Embryonic facial prominence (tissue), 1 donor: ENCODE measurements around the gene NINJ2.
A peak's percentile ranks its signal among the peaks of the same experiment; 100 is the strongest.

ENCODE experiments used
- DNase-seq: peaks from one replicate; pipeline ENCODE4 v3.0.0-alpha.2; 2016; ENCODE audit errors: extremely low spot score

The NINJ2 gene

DNA sequence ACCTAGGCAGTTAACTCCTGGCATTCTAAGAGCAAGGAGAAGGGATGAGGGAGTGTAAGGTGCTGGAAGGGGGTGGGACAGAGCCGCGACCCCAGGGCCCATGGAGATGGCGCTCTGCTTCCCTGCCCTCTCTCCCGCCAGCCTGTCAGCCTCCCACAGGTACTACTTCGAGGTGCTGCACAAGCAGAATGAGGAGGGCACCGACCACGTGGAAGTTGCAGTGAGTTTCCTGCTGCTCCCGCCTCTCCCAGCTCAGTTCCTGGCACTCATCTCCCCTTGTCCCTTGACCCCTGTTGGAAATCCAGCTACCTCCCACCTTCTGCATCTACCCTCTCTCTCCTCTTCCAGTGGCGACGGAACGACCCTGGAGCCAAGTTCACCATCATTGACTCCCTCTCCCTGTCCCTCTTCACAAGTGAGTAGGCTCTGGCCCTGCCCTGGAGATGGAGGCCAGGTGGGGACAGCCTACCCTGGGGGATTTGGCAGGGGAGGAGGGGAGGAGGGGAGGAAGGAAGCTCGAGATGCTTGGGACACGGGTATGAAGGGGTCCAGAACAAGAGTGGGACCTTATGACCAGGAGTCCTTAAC is 115.3 kb downstream of the NINJ2 start:
- DNase-seq, result no peak

- DNase-seq, result no peak
Measured at GRCh38 chr12:546920-547845, 116.1 kb downstream of the NINJ2 start.

GRCh38 chr12:546265-546919 is 116.9 kb downstream of the NINJ2 start:
- no peak for DNase-seq

DNA sequence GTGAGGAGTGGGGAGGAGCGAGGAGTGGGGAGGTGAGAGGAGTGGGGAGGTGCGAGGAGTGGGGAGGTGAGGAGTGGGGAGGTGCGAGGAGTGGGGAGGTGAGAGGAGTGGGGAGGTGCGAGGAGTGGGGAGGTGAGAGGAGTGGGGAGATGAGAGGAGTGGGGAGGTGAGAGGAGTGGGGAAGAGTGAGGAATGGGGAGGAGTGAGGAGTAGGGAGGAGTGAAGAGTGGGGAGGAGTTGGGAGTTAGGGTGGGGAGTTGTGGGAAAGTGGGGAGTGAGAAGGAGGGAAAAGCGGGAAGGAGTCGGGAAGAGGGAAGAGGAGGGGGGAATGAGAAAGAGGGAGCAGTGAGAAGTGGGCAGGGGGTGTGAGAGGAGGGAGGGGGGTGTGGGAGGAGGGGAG is 117.4 kb downstream of the NINJ2 start:
- no peak for DNase-seq

GRCh38 chr12:544941-545635 is 118.2 kb downstream of the NINJ2 start:
- no peak for DNase-seq

DNA sequence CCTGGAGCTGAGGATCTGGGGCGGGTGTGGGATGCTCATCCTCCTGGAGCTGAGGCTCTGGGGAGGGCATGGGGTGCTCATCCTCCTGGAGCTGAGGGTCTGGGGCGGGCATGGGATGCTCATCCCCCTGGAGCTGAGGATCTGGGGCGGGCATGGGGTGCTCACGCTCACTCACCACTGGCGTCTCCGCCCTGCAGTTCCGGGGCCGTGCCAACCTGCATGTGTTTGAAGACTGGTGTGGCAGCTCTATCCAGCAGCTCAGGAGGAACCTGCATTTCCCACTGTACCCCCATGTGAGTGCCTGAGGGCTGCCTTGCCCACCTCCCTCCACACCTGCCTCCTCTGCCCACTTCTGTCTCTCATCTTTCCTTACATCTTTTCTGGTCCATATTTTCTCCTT is 119.1 kb downstream of the NINJ2 start:
- DNase-seq, result no peak

- DNase-seq, result no peak
Measured at GRCh38 chr12:543114-543451, 120.2 kb downstream of the NINJ2 start.

DNA sequence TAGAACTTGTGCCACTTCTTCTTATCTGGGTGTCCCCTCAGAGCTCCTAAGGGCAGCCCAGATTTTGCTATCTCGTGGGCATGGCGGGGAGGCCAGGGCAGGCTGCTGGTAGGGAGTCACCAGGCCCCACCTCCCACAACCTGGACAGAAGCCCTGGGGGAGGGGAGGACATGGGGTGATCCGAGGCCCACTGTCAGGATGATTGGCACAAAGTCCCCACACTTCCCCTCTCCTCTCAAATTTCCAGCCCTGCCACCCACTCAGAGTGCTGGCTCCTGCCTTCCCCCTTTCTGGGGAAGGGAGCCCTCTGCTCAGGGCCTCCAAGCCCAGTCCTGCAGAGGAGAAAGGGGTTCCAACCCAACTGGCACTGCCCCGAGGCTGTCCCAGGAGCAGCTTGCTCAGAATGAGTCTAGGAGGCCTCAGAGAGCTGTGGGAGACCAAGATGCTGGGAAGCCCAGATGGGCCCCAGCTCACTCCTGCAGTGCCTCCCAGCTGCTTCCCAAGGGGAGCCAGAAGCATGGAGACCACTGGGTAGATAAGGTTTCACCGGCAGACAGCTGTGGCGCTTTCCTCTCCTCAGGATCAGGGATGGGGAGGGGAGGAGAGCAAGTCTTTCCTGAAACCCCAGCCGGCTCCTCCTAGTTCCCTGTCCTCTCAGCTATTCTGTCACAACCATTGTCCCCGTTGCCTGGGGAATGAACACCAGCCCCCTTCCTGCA is 120.7 kb downstream of the NINJ2 start:
- DNase-seq, result peak; percentile 25

GRCh38 chr12:541676-542324 is 121.4 kb downstream of the NINJ2 start:
- no peak for DNase-seq

DNA sequence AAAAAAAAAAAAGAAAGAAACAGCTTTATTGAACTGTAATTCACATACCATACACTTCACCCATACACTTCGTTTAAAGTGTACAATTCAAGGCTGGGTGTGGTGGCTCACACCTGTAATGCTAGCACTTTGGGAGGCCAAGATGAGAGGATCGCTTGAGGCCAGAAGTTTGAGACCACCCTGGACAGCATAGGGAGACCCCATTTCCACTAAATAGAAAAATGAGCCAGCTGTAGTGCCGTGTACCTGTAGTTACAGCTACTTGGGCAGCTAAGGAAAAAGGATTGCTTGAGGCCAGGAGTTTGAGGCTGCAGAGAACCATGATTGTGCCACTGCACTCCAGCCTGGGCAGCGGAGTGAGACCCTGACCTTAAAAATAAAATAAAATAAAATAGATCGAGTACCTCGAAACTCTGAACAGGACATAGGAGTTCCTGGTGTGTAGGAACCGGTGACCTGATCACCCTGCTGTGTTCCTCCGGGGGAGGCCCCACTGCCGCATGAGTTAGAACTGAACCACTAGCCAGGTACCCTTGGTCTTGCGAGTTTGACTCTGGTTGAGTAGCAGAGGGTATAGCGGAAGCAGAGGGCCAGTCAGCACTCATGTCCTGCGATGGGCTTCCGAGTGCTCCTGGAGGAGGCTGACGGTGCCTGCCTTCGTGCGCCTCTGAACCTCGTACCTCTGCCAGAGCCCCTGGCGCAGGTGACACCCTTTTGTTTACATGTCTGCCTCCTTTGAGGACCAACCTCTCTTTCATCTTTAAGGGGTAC is 123.5 kb downstream of the NINJ2 start:
- no peak for DNase-seq

GRCh38 chr12:538731-539539 is 124.3 kb downstream of the NINJ2 start:
- no peak for DNase-seq

DNA sequence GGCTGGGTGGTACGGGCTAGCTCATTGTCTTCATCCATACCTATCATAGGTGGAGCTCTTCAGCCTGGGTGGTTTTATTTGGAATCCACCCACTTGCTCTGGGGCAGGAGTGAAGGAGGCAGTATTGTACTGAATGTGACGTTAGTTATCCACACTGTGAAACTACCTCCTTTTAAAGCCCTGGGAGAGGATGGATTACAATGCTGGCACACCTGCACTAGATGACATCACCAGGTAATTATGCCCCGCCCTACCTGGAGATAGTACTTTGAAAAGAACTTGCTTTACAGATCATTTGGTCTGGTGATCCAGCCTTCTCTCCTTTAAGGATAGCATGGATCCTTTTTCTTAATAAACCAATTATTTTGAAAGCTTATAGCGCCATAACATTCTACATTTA is 125.5 kb downstream of the NINJ2 start:
- no peak for DNase-seq

DNA sequence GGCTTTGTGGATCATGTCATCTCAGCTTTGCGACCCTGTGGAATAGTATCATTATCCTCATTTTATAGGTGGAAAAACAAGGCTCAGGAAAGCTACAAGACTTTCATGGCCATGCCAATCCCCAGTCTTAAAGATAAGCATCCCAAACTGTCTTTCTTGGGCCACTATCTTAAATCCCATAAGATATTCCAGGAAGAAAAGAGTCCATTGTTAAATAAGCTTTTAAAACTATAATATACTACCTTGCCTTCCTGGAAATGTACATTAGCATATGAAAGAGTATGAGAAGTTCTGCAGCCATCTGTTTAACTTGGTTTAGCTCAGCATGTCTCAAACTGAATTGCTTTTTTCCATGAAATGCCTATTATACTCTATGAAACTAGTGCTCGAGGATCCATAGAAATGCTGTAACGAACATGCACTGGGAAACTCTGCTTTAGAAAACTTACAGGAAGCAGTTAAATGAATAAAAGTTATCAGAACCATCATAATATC is 126.4 kb downstream of the NINJ2 start:
- DNase-seq, result no peak

DNA sequence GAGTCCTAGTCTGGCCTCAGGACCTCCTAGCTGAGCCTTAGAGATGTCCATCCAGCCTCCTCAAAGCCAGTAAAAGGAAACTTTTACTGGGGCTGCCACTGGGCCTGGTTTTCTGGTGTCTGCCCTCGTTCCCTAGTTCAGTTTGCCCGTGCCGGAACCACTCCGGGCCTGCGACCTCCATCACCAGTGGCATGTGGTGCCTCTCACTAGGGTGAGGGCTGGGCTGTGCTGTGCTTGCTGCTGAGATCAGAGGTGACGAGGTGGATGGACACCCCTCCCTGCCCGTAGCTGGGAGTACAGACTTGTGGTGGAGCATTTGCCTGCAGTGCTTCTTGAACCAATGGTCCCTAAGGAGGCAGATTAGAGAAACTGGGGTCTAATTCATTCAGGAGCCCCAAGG is 127.8 kb downstream of the NINJ2 start:
- no peak for DNase-seq

- DNase-seq, result no peak
Measured at GRCh38 chr12:534216-534615, 129.0 kb downstream of the NINJ2 start.

GRCh38 chr12:533718-534117 is 129.5 kb downstream of the NINJ2 start:
- no peak for DNase-seq

DNA sequence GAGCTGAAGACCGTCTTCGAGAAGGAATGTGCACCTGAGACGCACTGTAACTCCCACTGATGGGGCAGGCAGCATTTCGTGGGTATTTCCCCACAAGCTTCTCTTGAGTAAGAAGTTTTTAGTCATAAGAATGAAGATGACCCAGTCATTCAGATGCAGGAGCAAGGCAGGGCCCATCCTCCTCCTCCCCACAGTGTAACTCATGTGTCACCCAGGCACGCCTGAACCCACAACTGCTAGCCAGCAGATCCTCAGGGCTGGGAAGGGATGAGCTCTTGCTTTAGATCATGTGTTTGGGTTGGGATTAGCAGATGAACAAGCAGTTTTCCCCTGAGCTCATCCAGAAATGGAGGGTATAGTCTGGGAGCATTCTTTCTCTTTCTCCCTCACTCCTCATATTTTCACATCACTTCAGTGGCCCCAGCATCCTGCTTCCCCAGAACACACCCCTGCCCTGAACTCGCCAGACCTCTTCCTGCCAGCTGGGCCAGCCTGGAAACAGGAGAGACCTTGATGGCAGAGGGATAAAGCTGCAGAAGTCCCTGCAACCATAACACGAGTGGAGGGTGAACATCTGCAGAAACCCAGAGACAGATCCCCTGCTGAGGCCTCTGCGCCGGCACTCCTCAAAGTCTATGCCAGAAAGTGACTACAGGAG is 130.2 kb downstream of the NINJ2 start:
- DNase-seq, result no peak

GRCh38 chr12:531951-532585 is 131.2 kb downstream of the NINJ2 start:
- DNase-seq, result no peak
